Uterus (tissue), 4 donors: Measurements from ENCODE around the gene LRRC75B. TPM values are rescaled to one million over a fixed set of nuclear protein-coding genes. Genes with fewer than 3 reads are reported as not detected.

Source experiments
- DNase-seq, 2 donors: peaks; one replicate each; pipeline ENCODE4 v3.0.0-alpha.2; 2019 to 2020
- H3K27ac ChIP-seq, 2 donors: fragments of 200-600 bp; sonication (generic); 1 replicate in 1 of 2; 2 replicates in 1 of 2; pipeline ENCODE4 v1.5.1; 2016 to 2018
- H3K27me3 ChIP-seq, 2 donors: fragments of 200-600 bp; sonication (generic); one replicate each; pipeline ENCODE4 v1.5.1; 2018 to 2019; ENCODE audit warnings: control low read depth in 1 of 2
- H3K36me3 ChIP-seq, 2 donors: fragments of 200-600 bp; sonication (generic); one replicate each; pipeline ENCODE4 v1.5.1; 2019; ENCODE audit warnings: control low read depth in 1 of 2
- H3K4me1 ChIP-seq, 2 donors: fragments of 200-600 bp; sonication (generic); one replicate each; pipeline ENCODE4 v1.5.1; 2018 to 2019; ENCODE audit warnings: control low read depth in 1 of 2
- H3K4me3 ChIP-seq, 2 donors: fragments of 200-600 bp; sonication (generic); 1 replicate in 1 of 2; 2 replicates in 1 of 2; pipeline ENCODE4 v1.5.1; 2018 to 2019; ENCODE audit warnings: mild to moderate bottlenecking in 1 of 2
- H3K9me3 ChIP-seq, 2 donors: fragments of 200-600 bp; sonication (generic); one replicate each; pipeline ENCODE4 v1.5.1; 2019; ENCODE audit warnings: control low read depth in 1 of 2
- CTCF ChIP-seq, 4 experiments: fragments of 200-600 bp in 2 of 4; fragments of 450-650 bp in 2 of 4; sonication (generic) in 2 of 4; IDR thresholded peaks; one replicate each; pipeline ENCODE4 v1.5.1; 2016 to 2019; ENCODE audit warnings: antibody characterized with exemption in 4 of 4, mild to moderate bottlenecking in 2 of 4, moderate library complexity in 1 of 4
- POLR2A ChIP-seq, 2 donors: fragments of 450-650 bp; IDR thresholded peaks; one replicate each; pipeline ENCODE4 v1.6.1; 2016; ENCODE audit warnings: antibody characterized with exemption in 2 of 2, mild to moderate bottlenecking in 1 of 2, moderate library complexity in 1 of 2
- intact Hi-C: fragments of 100-400 bp; cut with DNase I; formaldehyde crosslinking; loops from one replicate; pipeline ENCODE4 v1.15.1; 2023; ENCODE audit warnings: low total_unique reads
- total RNA-seq, 4 donors: library from RNA; depleted of rRNA in 3 of 4; stranded (reverse); fragments of >200 nt in 3 of 4; gene quantifications; one replicate each; pipeline versions ENCODE4 v1.1.0 to v1.2.4, GENCODE V29; 2014 to 2023
- donor health status: DM: yes; HTN: yes; CAD: no.

LRRC75B gene
- total RNA-seq, 4 donors from 2014 or later: 0.88 to 16.2 (median 8.2) TPM

DNA sequence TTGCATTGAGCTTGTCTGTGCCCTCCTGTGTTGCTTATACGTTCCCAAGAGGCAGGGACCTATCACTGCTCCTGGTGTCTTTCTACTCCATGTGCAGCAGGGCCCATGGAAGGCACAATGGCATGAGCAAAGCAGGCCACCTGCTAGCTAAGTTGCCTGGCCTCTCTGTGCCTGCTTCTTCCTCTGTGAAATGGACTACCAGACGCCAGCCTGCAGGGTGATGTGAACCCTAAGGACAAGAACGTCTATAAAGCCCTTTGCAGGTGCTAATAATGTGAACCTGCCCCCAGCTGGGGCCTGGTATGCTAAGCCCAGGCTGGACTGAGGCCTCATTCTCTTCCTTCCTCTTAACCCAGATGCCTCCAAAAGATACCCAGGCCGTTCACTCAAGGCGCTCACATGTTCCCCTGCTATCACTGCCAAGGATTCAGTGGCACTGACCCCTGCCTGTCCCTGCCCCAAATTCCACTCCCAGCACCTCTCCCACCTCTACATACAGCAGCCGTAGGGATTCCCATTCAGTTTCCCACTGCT, 41.9 kb downstream of the LRRC75B start:
- no peak for TF ChIP-seq CTCF (IDR thresholded peaks at IDR 0.05)
- no peak for TF ChIP-seq POLR2A (IDR thresholded peaks at IDR 0.05)
- DNase-seq: no peak
- peaks cover 0 to 5% of the 10 kb centered on the region in 2 donors for H3K4me1 ChIP-seq

DNA sequence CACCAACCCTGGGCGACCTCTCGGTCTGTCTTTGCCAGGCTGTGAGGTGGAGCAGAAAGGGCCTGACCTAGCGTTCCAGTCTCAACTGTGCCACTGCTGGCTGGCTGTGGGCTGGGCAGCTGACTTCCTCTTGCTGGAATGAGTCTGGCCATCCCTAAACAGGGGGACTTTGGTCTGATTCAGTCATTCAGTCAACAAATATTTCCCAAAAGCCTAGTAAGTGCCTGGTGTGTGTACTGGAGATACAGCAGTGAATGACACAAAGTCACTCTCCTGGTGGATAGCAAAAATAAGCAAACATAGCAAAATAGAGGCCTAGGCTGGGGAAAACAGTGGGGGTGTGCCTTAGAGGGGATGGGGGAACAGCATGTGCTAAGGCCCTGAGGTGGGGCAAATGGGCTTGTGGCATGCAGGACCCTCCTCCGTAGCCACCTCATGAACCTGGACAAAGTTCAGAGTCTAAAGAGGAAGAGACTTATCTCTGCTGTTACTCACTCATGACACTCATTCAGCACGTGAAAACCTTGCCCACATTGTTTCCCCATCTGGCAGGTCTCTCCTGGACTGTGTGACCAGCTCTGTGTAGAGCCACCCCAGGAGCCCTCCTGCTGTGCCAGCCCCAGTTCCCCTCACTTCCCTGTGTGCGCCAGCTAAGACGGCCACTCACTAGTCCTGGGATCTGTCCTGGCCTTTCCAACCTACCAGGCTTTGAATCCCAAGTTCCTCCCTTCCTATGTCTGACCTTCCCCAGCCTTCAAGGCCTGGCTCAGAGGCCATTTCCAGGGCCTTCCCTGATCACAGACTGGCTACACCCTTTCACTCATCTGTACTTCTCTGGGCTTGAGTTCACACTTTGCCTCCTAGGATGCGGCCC, 42.6 kb downstream of the LRRC75B start:
- no peaks in the 10 kb centered on the region for H3K9me3 ChIP-seq
- H3K27ac ChIP-seq: no peak overlapping the region
- no peak for DNase-seq
- no peaks in the 10 kb centered on the region for H3K27me3 ChIP-seq
- peaks cover 0 to 5% of the 10 kb centered on the region in 2 donors for H3K4me1 ChIP-seq
- intact Hi-C loops: no loop called here
- H3K36me3 ChIP-seq: no peaks in the 10 kb centered on the region
- H3K4me3 ChIP-seq: no peak overlapping the region
- TF ChIP-seq POLR2A (IDR thresholded peaks at IDR 0.05) (no peak), CTCF (IDR thresholded peaks at IDR 0.05) (no peak)

More for the DNA sequence above, 41.9 kb downstream of the LRRC75B start:
- no peak overlapping the region for H3K4me3 ChIP-seq
- no peak overlapping the region for H3K27ac ChIP-seq
- no peaks in the 10 kb centered on the region for H3K36me3 ChIP-seq
- H3K9me3 ChIP-seq: no peaks in the 10 kb centered on the region
- intact Hi-C loops: no loop called here
- no peaks in the 10 kb centered on the region for H3K27me3 ChIP-seq

GRCh38 chr22:24548812-24549211, 44.1 kb downstream of the LRRC75B start:
- Histone ChIP-seq H3K27ac (no peak overlapping the region), H3K4me3 (no peak overlapping the region), H3K9me3 (no peaks in the 10 kb centered on the region), H3K36me3 (no peaks in the 10 kb centered on the region), H3K27me3 (no peaks in the 10 kb centered on the region), H3K4me1 (peaks cover 0 to 4% of the 10 kb centered on the region in 2 donors)
- TF ChIP-seq CTCF (IDR thresholded peaks at IDR 0.05) (no peak), POLR2A (IDR thresholded peaks at IDR 0.05) (no peak)
- intact Hi-C loops: no loop called here
- DNase-seq: no peak

- no peaks in the 10 kb centered on the region for H3K4me1 ChIP-seq
- H3K27me3 ChIP-seq: no peaks in the 10 kb centered on the region
- H3K36me3 ChIP-seq: no peaks in the 10 kb centered on the region
- intact Hi-C loops: no loop called here
- no peak for TF ChIP-seq POLR2A (IDR thresholded peaks at IDR 0.05)
- TF ChIP-seq CTCF (IDR thresholded peaks at IDR 0.05): no peak
- H3K4me3 ChIP-seq: no peak overlapping the region
- H3K27ac ChIP-seq: no peak overlapping the region
- no peaks in the 10 kb centered on the region for H3K9me3 ChIP-seq
- no peak for DNase-seq
Measured at GRCh38 chr22:24543679-24544243, 49.1 kb downstream of the LRRC75B start.

DNA sequence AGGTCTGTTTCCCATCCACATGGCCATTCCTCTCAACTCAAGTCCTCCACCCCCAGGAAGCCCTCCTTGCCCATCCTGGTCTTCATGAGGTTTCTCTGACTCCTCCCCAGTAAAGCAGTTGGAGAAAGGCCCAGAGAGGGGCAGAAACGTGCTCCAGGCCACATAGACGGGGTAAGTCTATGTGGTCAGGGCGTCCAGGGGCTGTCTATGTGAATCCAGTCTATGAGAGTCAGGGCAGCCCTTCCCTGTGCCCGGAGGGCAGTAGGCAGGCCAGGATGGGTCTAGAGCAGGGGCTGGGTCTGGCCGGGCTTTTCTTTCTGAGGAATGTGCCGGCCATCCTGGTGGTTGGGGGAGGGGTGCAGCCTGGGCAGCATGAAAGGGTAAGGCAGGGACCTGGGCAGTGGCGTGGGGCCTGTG, 49.7 kb downstream of the LRRC75B start:
- Histone ChIP-seq H3K4me1 (no peaks in the 10 kb centered on the region), H3K27ac (no peak overlapping the region), H3K27me3 (no peaks in the 10 kb centered on the region), H3K36me3 (no peaks in the 10 kb centered on the region), H3K4me3 (no peak overlapping the region), H3K9me3 (no peaks in the 10 kb centered on the region)
- TF ChIP-seq CTCF (IDR thresholded peaks at IDR 0.05): no peak
- TF ChIP-seq POLR2A (IDR thresholded peaks at IDR 0.05): no peak
- DNase-seq: no peak
- intact Hi-C loops: no loop called here
